ENCODE results near the gene SPATC1L. TPM values are rescaled to one million over a fixed set of nuclear protein-coding genes. Genes with fewer than 3 reads are reported as not detected.

Gene SPATC1L
- polyA plus RNA-seq, 3 donors, result 3.3 to 6.7 (median 5.8) TPM

GRCh38 chr21:46156678-46157077, 27.6 kb downstream of the SPATC1L start:
- Histone ChIP-seq H3K27ac (ENCODE audit: low read depth in 1 of 2, low read length in 2 of 2) (no peak overlapping the region), H3K4me2 (replicated peaks; ENCODE audit: extremely low read depth, low read length, poor library complexity, severe bottlenecking) (no peak overlapping the region), H3K27me3 (ENCODE audit: control insufficient read depth in 2 of 2, insufficient read depth in 2 of 2, low read length in 2 of 2) (no peaks in the 10 kb centered on the region), H2AFZ (ENCODE audit: insufficient read depth, low read depth, low read length, poor library complexity, severe bottlenecking) (no peak overlapping the region), H3K4me3 (replicated peaks in 1 of 3; ENCODE audit: low read depth in 2 of 3, low read length in 3 of 3) (no peak overlapping the region), H3K9me3 (replicated peaks in 1 of 2; ENCODE audit: control insufficient read depth in 1 of 2, insufficient read depth in 1 of 2, low read length in 2 of 2) (peaks cover 0 to 6% of the 10 kb centered on the region in 2 donors), H3K36me3 (replicated peaks in 1 of 2; ENCODE audit: control insufficient read depth in 1 of 2, insufficient read depth in 2 of 2, low read length in 2 of 2) (no peaks in the 10 kb centered on the region), H3K79me2 (ENCODE audit: insufficient read depth, low read length) (no peaks in the 10 kb centered on the region), H3K4me1 (ENCODE audit: control insufficient read depth in 1 of 2, insufficient read depth in 2 of 2, low read length in 2 of 2) (no peaks in the 10 kb centered on the region), H3K9ac (ENCODE audit: insufficient read depth, low read length, poor library complexity, severe bottlenecking) (no peak overlapping the region), H4K20me1 (ENCODE audit: insufficient read depth, low read length) (no peaks in the 10 kb centered on the region)
- TF ChIP-seq, protein P1, sequence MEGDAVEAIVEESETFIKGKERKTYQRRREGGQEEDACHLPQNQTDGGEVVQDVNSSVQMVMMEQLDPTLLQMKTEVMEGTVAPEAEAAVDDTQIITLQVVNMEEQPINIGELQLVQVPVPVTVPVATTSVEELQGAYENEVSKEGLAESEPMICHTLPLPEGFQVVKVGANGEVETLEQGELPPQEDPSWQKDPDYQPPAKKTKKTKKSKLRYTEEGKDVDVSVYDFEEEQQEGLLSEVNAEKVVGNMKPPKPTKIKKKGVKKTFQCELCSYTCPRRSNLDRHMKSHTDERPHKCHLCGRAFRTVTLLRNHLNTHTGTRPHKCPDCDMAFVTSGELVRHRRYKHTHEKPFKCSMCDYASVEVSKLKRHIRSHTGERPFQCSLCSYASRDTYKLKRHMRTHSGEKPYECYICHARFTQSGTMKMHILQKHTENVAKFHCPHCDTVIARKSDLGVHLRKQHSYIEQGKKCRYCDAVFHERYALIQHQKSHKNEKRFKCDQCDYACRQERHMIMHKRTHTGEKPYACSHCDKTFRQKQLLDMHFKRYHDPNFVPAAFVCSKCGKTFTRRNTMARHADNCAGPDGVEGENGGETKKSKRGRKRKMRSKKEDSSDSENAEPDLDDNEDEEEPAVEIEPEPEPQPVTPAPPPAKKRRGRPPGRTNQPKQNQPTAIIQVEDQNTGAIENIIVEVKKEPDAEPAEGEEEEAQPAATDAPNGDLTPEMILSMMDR (IDR thresholded peaks at IDR 0.05), result no peak
- Mint-ChIP-seq H3K9me3 (peaks cover 0 to 3% (median 0%) of the 10 kb centered on the region in 7 donors), H3K27me3 (ENCODE audit: low read depth in 3 of 3) (peaks cover 0 to 4% (median 0%) of the 10 kb centered on the region in 3 donors), H3K36me3 (no peaks in the 10 kb centered on the region), H3K4me1 (no peaks in the 10 kb centered on the region), H3K27ac (no peak overlapping the region), H3K4me3 (no peak overlapping the region)
- intact Hi-C loops (cut with micrococcal nuclease), result no loop called here
- 100% methylated on average over 1 of the region's 10 CpGs for WGBS (ENCODE audit: insufficient coverage)
- DNase-seq, result no peak

- WGBS (ENCODE audit: insufficient coverage), result 95% methylated on average over 2 of the region's 7 CpGs
Measured at GRCh38 chr21:46156378-46156645, 27.9 kb downstream of the SPATC1L start.

More at GRCh38 chr21:46156378-46156645, 27.9 kb downstream of the SPATC1L start:
- intact Hi-C loops (cut with micrococcal nuclease), result no loop called here
- no peak for DNase-seq
- Mint-ChIP-seq H3K9me3 (peaks cover 0 to 2% (median 0%) of the 10 kb centered on the region in 7 donors), H3K27me3 (ENCODE audit: low read depth in 3 of 3) (peaks cover 0 to 4% (median 0%) of the 10 kb centered on the region in 3 donors), H3K4me3 (no peak overlapping the region), H3K27ac (no peak overlapping the region), H3K36me3 (no peaks in the 10 kb centered on the region), H3K4me1 (no peaks in the 10 kb centered on the region)
- Histone ChIP-seq H3K9me3 (replicated peaks in 1 of 2; ENCODE audit: control insufficient read depth in 1 of 2, insufficient read depth in 1 of 2, low read length in 2 of 2) (peaks cover 0 to 2% of the 10 kb centered on the region in 2 donors), H3K4me3 (replicated peaks in 1 of 3; ENCODE audit: low read depth in 2 of 3, low read length in 3 of 3) (no peak overlapping the region), H3K9ac (ENCODE audit: insufficient read depth, low read length, poor library complexity, severe bottlenecking) (no peak overlapping the region), H4K20me1 (ENCODE audit: insufficient read depth, low read length) (no peaks in the 10 kb centered on the region), H3K4me2 (replicated peaks; ENCODE audit: extremely low read depth, low read length, poor library complexity, severe bottlenecking) (no peak overlapping the region), H3K4me1 (ENCODE audit: control insufficient read depth in 1 of 2, insufficient read depth in 2 of 2, low read length in 2 of 2) (no peaks in the 10 kb centered on the region), H3K79me2 (ENCODE audit: insufficient read depth, low read length) (no peaks in the 10 kb centered on the region), H2AFZ (ENCODE audit: insufficient read depth, low read depth, low read length, poor library complexity, severe bottlenecking) (no peak overlapping the region), H3K27me3 (ENCODE audit: control insufficient read depth in 2 of 2, insufficient read depth in 2 of 2, low read length in 2 of 2) (no peaks in the 10 kb centered on the region), H3K27ac (ENCODE audit: low read depth in 1 of 2, low read length in 2 of 2) (no peak overlapping the region), H3K36me3 (replicated peaks in 1 of 2; ENCODE audit: control insufficient read depth in 1 of 2, insufficient read depth in 2 of 2, low read length in 2 of 2) (no peaks in the 10 kb centered on the region)
- TF ChIP-seq, protein P1 (IDR thresholded peaks at IDR 0.05), result no peak

Data from CD14-positive monocyte (primary cell).